Stimulated activated naive CD8-positive, alpha-beta T cell treated with anti-CD3 and anti-CD28 coated beads, Interleukin-15, amount 100 ng/mL, for 72 hours (primary cell): ENCODE data around the gene AKR1E2.

ENCODE experiments used
- ATAC-seq: fragments of 150-1000 bp; cut with Tn5 transposase; 2 replicates; pipeline ENCODE4 v1.10.0; 2021; ENCODE audit warnings: mild to moderate bottlenecking, moderate library complexity
- DNase-seq, 2 donors: peaks; one replicate each; pipeline ENCODE4 v3.0.0; 2021 to 2022
- H3K27ac Mint-ChIP-seq, 2 donors: one replicate each; pipeline ENCODE4 v1.8.0; 2022; ENCODE audit warnings: mild to moderate bottlenecking in 2 of 2, mixed read lengths in 2 of 2, moderate library complexity in 2 of 2
- H3K27me3 Mint-ChIP-seq: one replicate; pipeline ENCODE4 v1.8.0; 2022; ENCODE audit warnings: mixed read lengths
- H3K4me1 Mint-ChIP-seq: one replicate; pipeline ENCODE4 v1.8.0; 2022; ENCODE audit warnings: mild to moderate bottlenecking, mixed read lengths
- H3K4me3 Mint-ChIP-seq, 2 donors: one replicate each; pipeline ENCODE4 v1.8.0; 2022; ENCODE audit warnings: mild to moderate bottlenecking in 2 of 2, mixed read lengths in 2 of 2, moderate library complexity in 1 of 2
- H3K9me3 Mint-ChIP-seq, 2 donors: one replicate each; pipeline ENCODE4 v1.8.0; 2022; ENCODE audit warnings: mixed read lengths in 2 of 2

Gene AKR1E2

GRCh38 chr10:4825868-4826791 lies at the start of gene AKR1E2:
Gene AKR1E2, plus strand, starts transcription at chr10:4826207. Its CDS starts 118 bp downstream, at chr10:4826325.
- H3K9me3 Mint-ChIP-seq, result no peaks in the 10 kb centered on the region
- peak; percentile 95 for ATAC-seq
- peak within 1 kb of the TSS in 1 of 2 donors; percentile 75 for H3K27ac Mint-ChIP-seq
- H3K4me1 Mint-ChIP-seq, result peaks cover 20% of the 10 kb centered on the region
- H3K27me3 Mint-ChIP-seq, result peaks cover 74% of the 10 kb centered on the region
- peak within 1 kb of the TSS; percentile 75 to 89 for H3K4me3 Mint-ChIP-seq
- DNase-seq, result peak; percentile 66 to 85

GRCh38 chr10:4776234-4776638 lies 49.8 kb upstream of the AKR1E2 start:
- no peak for DNase-seq
- H3K27me3 Mint-ChIP-seq, result peaks cover 22% of the 10 kb centered on the region
- peak; percentile 87 for ATAC-seq
- peaks cover 6% of the 10 kb centered on the region for H3K4me1 Mint-ChIP-seq
- H3K9me3 Mint-ChIP-seq, result no peaks in the 10 kb centered on the region
- H3K4me3 Mint-ChIP-seq, result no peak overlapping the region
- peak overlapping the region in 1 of 2 donors; percentile 0 for H3K27ac Mint-ChIP-seq

GRCh38 chr10:4778761-4779160 lies 47.2 kb upstream of the AKR1E2 start:
- no peak for ATAC-seq
- H3K4me3 Mint-ChIP-seq, result no peak overlapping the region
- H3K27me3 Mint-ChIP-seq, result peaks cover 17% of the 10 kb centered on the region
- no peaks in the 10 kb centered on the region for H3K9me3 Mint-ChIP-seq
- no peak for DNase-seq
- H3K4me1 Mint-ChIP-seq, result peaks cover 6% of the 10 kb centered on the region
- no peak overlapping the region for H3K27ac Mint-ChIP-seq

GRCh38 chr10:4780091-4780490 lies 45.9 kb upstream of the AKR1E2 start:
- Mint-ChIP-seq H3K4me1 (peaks cover 6% of the 10 kb centered on the region), H3K9me3 (no peaks in the 10 kb centered on the region), H3K27ac (no peak overlapping the region), H3K27me3 (peaks cover 8% of the 10 kb centered on the region), H3K4me3 (no peak overlapping the region)
- ATAC-seq, result no peak
- DNase-seq, result no peak

GRCh38 chr10:4780782-4781181 lies 45.2 kb upstream of the AKR1E2 start:
- H3K9me3 Mint-ChIP-seq, result no peaks in the 10 kb centered on the region
- no peak overlapping the region for H3K27ac Mint-ChIP-seq
- H3K4me3 Mint-ChIP-seq, result no peak overlapping the region
- no peak for ATAC-seq
- H3K27me3 Mint-ChIP-seq, result peaks cover 7% of the 10 kb centered on the region
- peaks cover 5% of the 10 kb centered on the region for H3K4me1 Mint-ChIP-seq
- no peak for DNase-seq

- Mint-ChIP-seq H3K4me1 (no peaks in the 10 kb centered on the region), H3K27ac (no peak overlapping the region), H3K4me3 (no peak overlapping the region), H3K27me3 (peaks cover 7% of the 10 kb centered on the region), H3K9me3 (no peaks in the 10 kb centered on the region)
- ATAC-seq (no peak), DNase-seq (no peak)
Measured at GRCh38 chr10:4781955-4782354, 44.1 kb upstream of the AKR1E2 start.

GRCh38 chr10:4784667-4785333 lies 41.2 kb upstream of the AKR1E2 start:
- DNase-seq (no peak), ATAC-seq (no peak)
- H3K27me3 Mint-ChIP-seq, result peaks cover 7% of the 10 kb centered on the region
- H3K27ac Mint-ChIP-seq, result no peak overlapping the region
- H3K9me3 Mint-ChIP-seq, result no peaks in the 10 kb centered on the region
- no peak overlapping the region for H3K4me3 Mint-ChIP-seq
- H3K4me1 Mint-ChIP-seq, result no peaks in the 10 kb centered on the region

GRCh38 chr10:4786043-4786839 lies 39.8 kb upstream of the AKR1E2 start:
- peaks cover 7% of the 10 kb centered on the region for H3K27me3 Mint-ChIP-seq
- no peak for DNase-seq
- no peaks in the 10 kb centered on the region for H3K4me1 Mint-ChIP-seq
- no peak overlapping the region for H3K4me3 Mint-ChIP-seq
- H3K27ac Mint-ChIP-seq, result no peak overlapping the region
- no peak for ATAC-seq
- no peaks in the 10 kb centered on the region for H3K9me3 Mint-ChIP-seq

- Mint-ChIP-seq H3K9me3 (no peaks in the 10 kb centered on the region), H3K4me3 (no peak overlapping the region), H3K27ac (no peak overlapping the region), H3K27me3 (no peaks in the 10 kb centered on the region), H3K4me1 (no peaks in the 10 kb centered on the region)
- ATAC-seq, result no peak
- no peak for DNase-seq
Measured at GRCh38 chr10:4790045-4790444, 36.0 kb upstream of the AKR1E2 start.

- Mint-ChIP-seq H3K27ac (no peak overlapping the region), H3K4me3 (no peak overlapping the region), H3K27me3 (no peaks in the 10 kb centered on the region), H3K9me3 (no peaks in the 10 kb centered on the region), H3K4me1 (no peaks in the 10 kb centered on the region)
- DNase-seq (no peak), ATAC-seq (no peak)
Measured at GRCh38 chr10:4790922-4791321, 35.1 kb upstream of the AKR1E2 start.

GRCh38 chr10:4792381-4792780 lies 33.6 kb upstream of the AKR1E2 start:
- ATAC-seq, result no peak

GRCh38 chr10:4801405-4801804 lies 24.6 kb upstream of the AKR1E2 start:
- no peak for DNase-seq
- Mint-ChIP-seq H3K27me3 (peaks cover 8% of the 10 kb centered on the region), H3K4me1 (no peaks in the 10 kb centered on the region), H3K4me3 (no peak overlapping the region), H3K9me3 (no peaks in the 10 kb centered on the region), H3K27ac (no peak overlapping the region)
- no peak for ATAC-seq

More at GRCh38 chr10:4792381-4792780, 33.6 kb upstream of the AKR1E2 start:
- Mint-ChIP-seq H3K4me1 (no peaks in the 10 kb centered on the region), H3K27ac (peak overlapping the region in 1 of 2 donors; percentile 42), H3K9me3 (no peaks in the 10 kb centered on the region), H3K4me3 (no peak overlapping the region), H3K27me3 (no peaks in the 10 kb centered on the region)
- no peak for DNase-seq

- H3K9me3 Mint-ChIP-seq, result no peaks in the 10 kb centered on the region
- H3K27ac Mint-ChIP-seq, result no peak overlapping the region
- H3K4me3 Mint-ChIP-seq, result no peak overlapping the region
- peaks cover 8% of the 10 kb centered on the region for H3K27me3 Mint-ChIP-seq
- no peaks in the 10 kb centered on the region for H3K4me1 Mint-ChIP-seq
- ATAC-seq (no peak), DNase-seq (no peak)
Measured at GRCh38 chr10:4802711-4803487, 23.1 kb upstream of the AKR1E2 start.

GRCh38 chr10:4803822-4804221 lies 22.2 kb upstream of the AKR1E2 start:
- DNase-seq (no peak), ATAC-seq (no peak)
- H3K4me3 Mint-ChIP-seq, result no peak overlapping the region

GRCh38 chr10:4804465-4804864 lies 21.5 kb upstream of the AKR1E2 start:
- H3K27ac Mint-ChIP-seq, result no peak overlapping the region
- no peak for DNase-seq

More at GRCh38 chr10:4803822-4804221, 22.2 kb upstream of the AKR1E2 start:
- no peaks in the 10 kb centered on the region for H3K9me3 Mint-ChIP-seq
- H3K27me3 Mint-ChIP-seq, result peaks cover 8% of the 10 kb centered on the region
- H3K4me1 Mint-ChIP-seq, result no peaks in the 10 kb centered on the region
- H3K27ac Mint-ChIP-seq, result no peak overlapping the region

More at GRCh38 chr10:4804465-4804864, 21.5 kb upstream of the AKR1E2 start:
- no peaks in the 10 kb centered on the region for H3K4me1 Mint-ChIP-seq
- no peaks in the 10 kb centered on the region for H3K9me3 Mint-ChIP-seq
- peaks cover 8% of the 10 kb centered on the region for H3K27me3 Mint-ChIP-seq
- ATAC-seq, result no peak
- H3K4me3 Mint-ChIP-seq, result no peak overlapping the region
